GM19240 (cell line): ENCODE data around the gene HAL.
"Not testable (repeated sequence)": the region's sequence is repeated elsewhere in the genome, so short reads cannot be mapped to it uniquely, and the experiment has no call there.

Source experiments
- DNase-seq: peaks from one replicate; pipeline ENCODE4 v3.0.0; 2011; ENCODE audit warnings: low spot score; ENCODE audit not compliant: insufficient read length

Gene HAL

DNA sequence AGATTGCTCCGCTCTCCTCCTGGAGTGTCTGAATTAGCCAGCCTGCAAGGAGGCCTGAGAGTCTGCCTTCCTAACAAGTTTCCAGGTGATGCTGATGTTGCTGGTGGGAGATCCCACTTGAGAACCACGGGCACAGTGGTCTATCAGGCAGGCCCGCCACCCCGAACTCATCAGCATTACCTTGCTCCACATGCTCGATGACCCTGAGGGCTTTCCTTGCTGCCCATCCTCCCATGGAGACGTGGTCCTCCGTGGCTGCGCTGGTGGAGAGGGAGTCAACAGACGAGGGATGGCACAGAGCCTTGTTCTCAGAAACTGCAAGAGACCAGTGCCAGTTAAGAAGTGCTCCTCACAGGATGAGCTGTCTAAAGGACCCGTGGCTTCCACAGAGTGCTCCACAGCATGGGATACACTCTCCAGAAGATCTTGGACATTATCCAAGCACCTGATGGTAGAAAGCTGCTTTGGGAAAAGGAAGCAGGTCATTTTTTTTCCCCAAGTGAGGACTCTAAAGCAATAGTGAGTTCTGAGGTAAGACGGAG lies 18.3 kb downstream of the HAL start:
- DNase-seq, result no peak

DNA sequence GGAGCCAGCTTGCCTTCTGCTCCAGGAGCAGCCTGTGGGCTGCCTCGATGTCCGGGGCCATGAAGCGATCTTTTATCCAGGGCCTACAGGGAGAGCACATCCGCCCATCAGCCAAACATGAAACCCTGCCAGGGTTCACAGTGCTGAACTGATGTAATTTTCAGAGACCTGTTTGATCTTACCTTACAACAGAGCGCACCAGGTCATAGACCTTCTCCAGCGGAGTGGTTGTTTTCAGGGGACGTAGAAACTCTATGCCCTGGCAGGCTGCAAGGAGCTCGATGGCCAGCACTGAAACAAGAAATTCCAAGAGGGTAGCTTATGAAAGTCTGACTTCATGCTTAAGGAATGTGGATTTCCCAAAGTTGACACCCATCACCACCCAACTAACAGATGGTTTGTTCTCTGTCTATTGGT lies 19.7 kb downstream of the HAL start:
- no peak for DNase-seq

DNA sequence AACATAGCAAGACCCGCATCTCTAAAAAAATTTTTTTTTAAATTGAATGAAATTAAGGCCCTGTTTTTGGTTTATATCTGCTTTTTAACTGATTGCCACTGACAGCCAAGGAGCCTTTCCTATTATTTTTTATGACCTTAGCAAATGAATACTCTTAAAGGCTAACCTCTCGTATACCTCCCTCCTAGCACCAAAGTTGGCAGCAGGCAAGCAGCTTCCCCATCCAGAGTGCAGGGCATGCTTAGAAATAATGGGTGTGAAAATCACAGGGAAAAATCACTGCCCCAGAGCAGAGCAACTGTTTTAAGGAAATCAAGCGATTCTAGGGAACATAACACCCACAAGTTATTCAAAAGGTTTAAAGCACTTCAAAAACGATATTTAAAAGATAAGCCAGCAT lies 20.7 kb downstream of the HAL start:
- DNase-seq, result no peak

DNA sequence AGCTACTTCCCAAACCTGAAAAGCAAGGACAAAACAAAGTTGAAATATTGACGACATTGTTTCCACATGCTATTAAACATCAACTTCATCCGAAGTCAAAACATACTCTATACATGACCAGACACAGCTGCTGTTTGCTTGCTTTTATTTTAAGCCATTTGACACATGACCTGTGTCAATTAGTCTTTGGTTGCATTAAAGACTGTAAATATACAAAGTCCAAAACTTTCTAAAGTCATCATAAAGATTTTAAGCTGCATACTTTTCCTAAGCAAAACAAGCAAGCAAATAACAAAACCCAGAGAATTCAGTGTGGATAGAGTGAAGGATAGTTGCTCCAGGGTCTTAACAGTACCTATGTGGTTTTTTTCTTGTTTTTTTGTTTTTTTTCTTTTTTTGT lies 21.8 kb downstream of the HAL start:
- no peak for DNase-seq

DNA sequence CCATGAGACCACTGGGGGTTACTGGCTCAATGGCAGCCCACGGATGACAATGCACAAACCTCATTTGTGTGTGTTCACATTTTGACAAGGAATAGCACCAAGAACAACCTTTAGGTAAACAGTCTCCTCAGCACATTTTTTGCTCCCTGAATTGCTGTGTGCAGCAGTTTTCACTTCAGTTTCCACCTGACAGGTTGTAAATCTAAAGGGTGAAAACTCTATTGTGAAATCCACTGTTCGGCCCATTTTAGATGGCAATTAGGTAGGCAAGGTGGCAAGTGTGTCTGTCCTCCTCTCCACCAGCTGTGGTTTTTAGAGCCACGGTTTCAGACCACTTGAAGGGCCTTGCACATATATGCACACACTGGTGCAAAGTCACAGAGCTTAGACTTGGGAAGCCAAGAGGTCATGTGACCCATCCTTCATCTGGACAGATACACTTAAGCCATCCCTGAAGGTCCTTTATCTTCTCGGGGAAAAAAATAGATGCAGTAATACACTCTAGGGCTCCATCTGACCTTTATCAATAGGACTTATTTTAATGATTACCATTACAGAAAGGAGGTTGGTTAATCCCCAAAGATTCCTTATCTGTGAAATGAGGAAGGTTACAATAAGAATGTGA lies 23.2 kb downstream of the HAL start:
- no peak for DNase-seq

DNA sequence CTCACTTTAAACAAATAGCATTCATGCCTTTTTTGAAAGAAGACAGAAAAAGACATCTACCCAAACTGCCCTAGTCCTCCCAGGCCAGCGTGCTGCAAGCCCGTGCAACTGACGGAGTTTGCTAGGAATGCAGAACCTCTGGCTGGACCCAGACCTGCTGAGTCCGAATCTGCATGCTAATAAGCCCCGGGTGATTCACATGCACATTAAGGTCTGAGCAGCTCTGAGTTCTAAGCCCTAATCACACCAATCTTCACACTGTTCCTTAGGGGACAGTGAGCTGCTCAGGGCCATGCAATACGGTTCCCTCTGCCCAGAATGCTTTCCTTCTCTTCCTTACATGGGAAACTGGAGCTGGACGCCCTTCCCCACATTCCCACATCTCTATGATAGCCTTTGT lies 25.2 kb downstream of the HAL start:
- no peak for DNase-seq

DNA sequence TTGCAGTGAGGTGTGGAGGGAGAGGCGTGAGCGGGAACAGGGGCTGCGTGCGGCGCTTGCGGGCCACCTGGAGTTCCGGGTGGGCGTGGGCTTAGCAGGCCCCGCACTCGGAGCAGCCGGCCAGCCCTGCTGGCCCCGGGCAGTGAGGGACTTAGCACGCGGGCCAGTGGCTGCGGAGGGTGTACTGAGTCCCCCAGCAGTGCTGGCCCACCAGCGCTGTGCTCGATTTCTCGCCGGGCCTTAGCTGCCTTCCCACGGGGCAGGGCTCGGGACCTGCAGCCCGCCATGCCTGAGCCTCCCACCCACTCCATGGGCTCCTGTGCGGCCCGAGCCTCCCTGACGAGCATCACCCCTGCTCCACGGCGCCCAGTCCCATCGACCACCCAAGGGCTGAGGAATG lies 27.0 kb downstream of the HAL start:
- not testable (repeated sequence) for DNase-seq

DNA sequence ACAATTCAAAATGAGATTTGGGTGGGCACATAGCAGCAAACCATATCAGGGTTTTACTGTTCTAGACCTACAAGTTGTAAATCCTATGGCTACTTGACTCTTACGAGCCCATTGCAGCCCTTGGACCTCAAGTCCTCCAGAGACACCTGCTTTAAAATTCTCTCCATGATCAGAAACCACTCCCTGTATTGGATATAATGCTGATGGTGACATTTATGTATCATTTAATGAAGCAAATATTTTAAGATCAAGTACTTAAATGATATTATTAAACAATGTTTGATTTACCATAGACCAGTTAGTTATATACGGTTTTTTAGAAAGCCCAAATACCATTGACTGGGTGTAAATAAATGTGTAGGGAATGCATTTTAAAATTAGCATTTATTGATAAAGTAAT lies 28.8 kb downstream of the HAL start:
- no peak for DNase-seq

DNA sequence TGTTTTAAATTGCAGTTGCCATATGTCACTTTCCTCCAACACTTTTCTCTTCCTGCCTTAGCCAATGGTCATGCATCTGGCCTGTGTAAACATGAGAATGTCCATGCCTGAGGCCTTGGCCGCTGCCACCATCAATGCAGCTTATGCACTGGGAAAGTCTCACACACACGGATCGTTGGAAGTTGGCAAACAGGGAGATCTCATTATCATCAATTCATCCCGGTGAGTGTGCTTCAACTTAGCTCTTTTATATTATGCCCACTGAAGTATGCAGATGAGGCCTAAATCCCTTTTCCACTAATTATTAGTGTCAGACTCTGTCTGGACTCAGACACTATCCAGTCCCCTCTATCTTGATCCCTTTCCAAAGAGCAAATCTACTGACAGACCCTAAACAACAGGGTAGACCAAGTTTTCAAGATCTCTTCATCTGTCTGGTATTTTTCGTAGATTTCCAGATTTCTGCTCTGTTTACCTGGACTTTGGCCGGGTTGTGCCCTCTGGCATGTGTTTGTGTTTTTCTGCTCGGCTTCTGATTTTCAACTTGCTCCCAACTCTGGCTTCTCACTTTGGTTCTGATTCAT lies 29.8 kb downstream of the HAL start:
- DNase-seq, result no peak

DNA sequence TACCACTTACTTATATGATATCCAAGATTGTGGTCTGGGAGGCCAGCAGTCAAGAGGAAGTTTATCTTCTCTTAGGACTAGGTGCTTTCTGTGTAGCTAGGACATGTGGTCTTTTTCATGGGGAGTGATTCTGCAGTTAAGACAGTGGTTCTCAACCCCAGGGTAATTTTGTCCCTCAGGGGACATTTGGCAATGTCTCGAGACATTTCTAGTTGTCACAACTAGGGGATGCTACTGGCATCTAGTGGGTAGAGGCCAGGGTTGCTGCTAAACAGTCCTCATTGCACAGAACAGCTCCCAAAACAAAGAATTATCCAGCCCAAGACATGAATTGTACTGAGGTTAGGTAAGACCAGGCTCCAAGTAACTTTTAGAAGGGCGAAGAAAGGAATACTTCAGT lies 33.0 kb downstream of the HAL start:
- DNase-seq, result no peak

DNA sequence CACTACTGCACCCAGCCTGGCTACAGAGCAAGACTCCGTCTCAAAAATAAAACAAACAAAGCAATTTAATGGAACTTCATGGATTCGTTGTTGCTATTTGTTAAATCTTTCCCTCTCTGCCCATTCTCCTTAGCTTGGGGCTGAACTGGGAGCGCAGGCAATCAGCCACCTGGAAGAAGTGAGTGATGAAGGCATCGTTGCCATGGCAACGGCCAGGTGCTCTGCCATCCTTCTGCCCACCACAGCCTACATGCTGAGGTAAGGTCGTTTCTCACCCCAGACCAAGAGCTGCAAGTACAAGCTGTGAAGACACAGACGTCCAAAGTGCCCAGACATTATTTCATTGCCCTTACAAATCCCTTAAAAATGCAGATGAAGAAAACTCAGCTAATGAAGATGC lies 33.9 kb downstream of the HAL start:
- no peak for DNase-seq

DNA sequence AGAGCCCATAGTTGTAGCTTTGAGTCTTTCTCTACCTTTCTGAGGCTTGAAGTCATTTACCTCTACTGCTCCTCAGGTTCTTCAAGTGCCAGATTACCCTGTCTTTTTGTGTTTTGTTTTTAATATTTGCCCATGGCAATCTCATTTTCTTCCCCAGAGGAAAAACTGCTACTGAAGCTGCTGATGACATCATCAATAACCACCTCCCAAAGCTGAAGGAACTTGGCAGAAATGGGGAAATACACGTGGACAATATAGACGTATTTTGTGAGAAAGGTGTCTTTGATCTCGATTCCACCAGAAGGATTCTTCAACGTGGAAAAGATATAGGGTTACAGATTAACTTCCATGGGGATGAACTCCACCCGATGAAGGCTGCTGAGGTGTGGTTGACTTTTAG lies 35.9 kb downstream of the HAL start:
- no peak for DNase-seq

DNA sequence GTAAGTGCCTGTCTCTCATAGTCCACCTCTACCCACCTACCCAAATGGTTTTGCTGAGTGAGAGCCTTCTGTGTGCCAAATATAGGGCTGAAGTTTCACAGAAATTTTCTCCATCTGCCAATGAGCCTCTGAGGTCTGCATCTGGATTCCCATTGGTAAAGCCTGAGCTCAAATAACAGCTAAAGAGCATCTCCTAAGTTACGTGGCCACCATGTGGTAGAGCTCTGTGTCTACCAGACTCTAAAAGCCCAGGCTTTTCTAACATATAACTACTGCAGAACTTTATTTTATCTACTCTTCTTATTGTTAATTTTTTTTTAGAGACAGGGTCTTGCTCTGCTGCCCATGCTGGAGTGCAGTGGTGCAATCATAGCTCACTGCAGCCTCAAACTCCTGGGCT lies 37.0 kb downstream of the HAL start:
- no peak for DNase-seq

DNA sequence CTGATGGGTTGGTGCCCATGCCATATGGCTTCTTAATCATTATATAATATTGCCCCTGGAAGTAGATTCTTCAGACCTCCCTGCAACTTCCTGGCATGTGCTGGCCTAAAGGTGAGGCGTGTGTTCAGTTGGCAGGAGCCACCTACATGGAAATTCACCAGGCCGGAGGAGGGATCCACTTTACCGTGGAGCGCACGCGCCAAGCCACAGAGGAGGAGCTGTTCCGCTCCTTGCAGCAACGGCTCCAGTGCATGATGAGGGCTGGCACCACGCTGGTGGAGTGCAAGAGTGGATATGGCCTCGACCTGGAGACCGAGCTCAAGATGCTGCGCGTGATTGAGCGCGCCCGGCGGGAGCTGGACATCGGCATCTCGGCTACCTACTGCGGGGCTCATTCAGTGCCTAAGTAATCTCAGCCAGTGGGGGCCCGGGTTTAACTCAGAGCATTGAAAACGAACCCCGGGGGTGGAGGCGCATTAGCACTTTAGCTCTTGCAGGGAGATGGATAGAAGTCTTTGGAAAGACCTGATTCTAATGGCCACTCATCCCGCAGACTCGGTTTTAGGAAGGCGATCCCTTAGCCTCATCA lies 39.5 kb downstream of the HAL start:
- DNase-seq, result no peak

DNA sequence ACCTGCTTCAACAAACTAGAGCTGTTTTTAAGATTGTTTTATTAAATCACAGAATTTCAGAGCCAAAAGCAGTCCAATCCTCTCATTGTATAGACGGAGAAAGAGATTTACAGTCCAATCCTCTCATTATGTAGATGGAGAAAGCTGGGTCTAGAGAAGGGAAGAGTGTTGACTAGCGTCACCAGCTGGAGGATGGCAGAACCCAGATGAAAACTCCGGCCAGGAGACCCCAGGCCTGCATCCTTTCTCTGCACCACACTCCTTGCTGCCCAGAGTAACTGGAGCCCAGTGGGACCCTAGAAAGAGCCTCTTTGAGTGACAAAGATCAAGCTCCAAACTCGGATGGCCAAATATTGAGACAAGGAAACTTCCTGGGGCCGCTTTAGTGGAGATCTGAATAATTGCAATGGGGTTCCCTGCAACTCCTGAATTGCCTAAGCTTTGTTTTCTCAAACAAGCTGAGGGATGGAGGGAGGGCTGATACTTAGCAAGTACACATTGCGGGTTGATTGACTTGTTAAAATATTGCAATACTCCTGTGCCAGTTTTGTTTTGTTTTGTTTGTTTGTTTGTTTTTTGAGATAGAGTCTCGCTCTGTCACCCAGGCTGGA lies 40.5 kb downstream of the HAL start:
- no peak for DNase-seq

DNA sequence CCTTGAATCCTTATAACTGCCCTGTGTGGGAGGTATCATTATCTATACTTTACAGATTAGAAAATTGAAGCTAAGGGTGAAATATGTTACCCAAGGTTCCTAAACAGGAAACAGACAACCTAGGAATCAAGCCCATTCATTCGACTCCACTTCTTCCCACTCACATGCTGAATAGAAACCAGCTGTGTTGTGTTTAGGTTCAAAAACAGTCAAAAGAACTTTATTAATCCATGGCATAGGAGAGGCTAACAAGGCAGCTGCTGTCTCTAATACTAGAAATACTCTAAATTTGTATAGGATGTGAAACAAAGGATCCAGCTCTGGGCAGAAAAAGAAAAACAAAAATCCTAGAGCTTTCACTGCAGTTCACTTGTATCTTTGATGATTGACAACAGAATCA lies 43.1 kb downstream of the HAL start:
- no peak for DNase-seq

DNA sequence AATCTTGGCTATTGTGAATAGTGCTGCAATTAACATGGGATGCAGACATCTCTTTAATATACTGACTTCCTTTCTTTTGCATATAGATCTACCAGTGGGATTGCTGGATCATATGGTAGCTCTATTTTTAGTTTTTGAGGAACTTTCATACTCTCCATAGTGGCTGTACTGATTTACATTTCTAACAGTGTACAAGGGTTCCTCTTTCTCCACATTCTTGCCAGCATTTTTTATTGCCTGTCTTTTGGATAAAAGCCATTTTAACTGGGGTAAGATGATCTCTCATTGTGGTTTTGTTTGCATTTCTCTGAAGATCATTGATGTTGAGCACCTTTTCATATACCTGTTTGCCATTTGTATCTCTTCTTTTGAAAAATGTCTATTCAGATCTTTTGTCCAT lies 44.6 kb downstream of the HAL start:
- DNase-seq, result no peak

DNA sequence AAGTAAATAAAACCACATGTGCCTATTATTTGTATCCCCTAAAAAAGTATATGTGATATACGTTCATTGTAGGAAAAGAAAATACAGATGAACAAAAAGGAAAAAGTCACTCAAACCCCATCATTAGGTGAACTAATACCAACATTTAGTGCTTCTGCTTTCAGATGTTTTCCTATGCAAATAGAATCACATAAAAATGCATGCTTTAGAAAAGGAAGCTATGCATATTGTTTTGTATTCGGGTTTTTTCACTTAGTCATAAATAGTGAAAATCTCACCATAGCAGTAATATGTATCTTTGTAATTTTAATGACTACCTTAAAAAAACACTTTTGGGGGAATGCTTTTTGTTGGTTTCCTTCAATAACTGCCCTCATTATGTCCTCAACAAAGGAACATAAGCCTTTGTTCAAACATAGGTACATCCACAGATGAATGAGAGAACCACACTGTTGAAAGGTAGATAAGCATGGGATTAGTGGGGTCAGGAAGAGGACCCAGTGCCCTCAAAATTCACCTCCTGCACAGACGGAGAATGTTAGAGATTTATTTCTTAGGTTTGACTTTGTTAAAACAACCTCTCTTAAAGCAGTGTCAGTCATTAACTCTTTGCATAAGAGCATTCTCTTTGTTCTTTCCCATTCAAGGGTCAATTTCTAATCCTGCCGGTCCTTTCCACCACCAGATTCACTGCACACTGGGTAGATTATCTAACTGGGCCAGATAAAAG lies 46.5 kb downstream of the HAL start:
- no peak for DNase-seq

DNA sequence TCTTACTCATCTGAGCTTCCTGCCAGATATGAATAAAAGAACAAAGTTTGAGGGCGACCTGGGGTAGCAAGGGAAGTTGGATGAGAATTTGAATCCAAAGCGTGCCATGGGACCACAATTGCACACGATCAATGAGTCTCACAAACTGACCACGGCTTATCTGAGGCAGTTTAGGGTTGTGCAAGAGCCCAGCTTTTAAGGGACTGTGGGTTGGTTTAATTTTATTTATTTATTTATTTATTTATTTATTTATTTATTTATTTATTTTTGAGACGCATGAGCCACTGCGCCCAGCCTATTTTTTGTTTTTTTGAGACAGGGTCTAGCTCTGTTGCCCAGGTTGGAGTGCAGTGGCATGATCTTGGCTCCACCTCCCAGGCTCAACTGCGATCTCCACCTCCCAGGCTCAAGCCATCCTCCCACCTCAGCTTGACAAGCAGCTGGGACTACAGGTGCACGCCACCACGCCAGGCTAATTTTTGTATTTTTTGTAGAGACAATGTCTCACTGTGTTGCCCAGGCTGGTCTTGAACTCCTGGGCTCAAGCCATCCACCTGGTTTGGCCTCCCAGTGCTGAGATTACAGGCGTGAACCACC lies 51.9 kb downstream of the HAL start:
- no peak for DNase-seq

DNA sequence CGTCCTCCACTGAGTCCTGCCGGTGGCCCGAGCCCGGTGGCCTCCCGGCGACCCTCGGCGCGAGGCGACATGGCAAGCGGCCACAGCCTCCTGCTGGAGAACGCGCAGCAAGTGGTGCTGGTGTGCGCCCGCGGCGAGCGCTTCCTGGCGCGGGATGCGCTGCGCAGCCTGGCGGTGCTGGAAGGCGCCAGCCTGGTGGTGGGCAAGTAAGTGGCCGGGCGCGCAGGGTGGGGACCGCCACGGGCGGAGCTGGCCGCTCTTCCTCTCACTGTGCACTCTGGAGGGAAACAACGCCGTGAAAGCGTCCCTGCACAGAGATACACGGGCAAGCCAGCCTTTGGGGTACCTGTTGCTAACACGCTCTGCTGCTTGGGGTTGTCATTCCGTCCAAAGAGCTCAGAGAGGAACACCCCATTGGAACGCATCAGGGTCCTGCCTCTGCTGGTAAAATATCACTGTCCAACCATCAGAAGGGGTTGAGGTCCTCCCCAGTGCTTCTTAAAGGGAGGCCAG lies 52.8 kb downstream of the HAL start, which contains the start of gene AMDHD1:
Gene AMDHD1, plus strand, starts transcription at position 2 of the 513 bp plus-strand sequence. Its CDS starts 68 bp downstream, at position 70.
- DNase-seq, result no peak
